Loucy (cell line): ENCODE results near the gene TMEM190.

Experiments used
- H2AFZ ChIP-seq: fragments of 200-600 bp; sonication (generic); 2 replicates; pipeline ENCODE4 v1.6.0; 2016; ENCODE audit warnings: antibody characterized with exemption, mild to moderate bottlenecking, low read length, moderate library complexity
- H3F3A ChIP-seq: fragments of 200-600 bp; 2 replicates; pipeline ENCODE4 v1.6.0; 2016; ENCODE audit warnings: antibody characterized with exemption, low read depth, mild to moderate bottlenecking
- H3K27me3 ChIP-seq: fragments of 200-600 bp; sonication (generic); 2 replicates; pipeline ENCODE4 v1.6.1; 2014; ENCODE audit warnings: low read length, mild to moderate bottlenecking; ENCODE audit not compliant: insufficient read depth, poor library complexity, severe bottlenecking
- H3K36me3 ChIP-seq: fragments of 200-600 bp; sonication (generic); 2 replicates; pipeline ENCODE4 v1.6.1; 2016; ENCODE audit warnings: low read length; ENCODE audit not compliant: insufficient read depth
- H3K4me1 ChIP-seq: fragments of 200-600 bp; sonication (generic); 2 replicates; pipeline ENCODE4 v1.5.1; 2014; ENCODE audit warnings: low read length, mild to moderate bottlenecking; ENCODE audit not compliant: insufficient read depth, poor library complexity, severe bottlenecking
- H3K4me2 ChIP-seq: fragments of 200-600 bp; sonication (generic); 2 replicates; pipeline ENCODE4 v1.6.0; 2014; ENCODE audit warnings: antibody characterized with exemption, low read length, low read depth, mild to moderate bottlenecking; ENCODE audit not compliant: poor library complexity, severe bottlenecking
- H3K4me3 ChIP-seq: fragments of 200-600 bp; sonication (generic); 2 replicates; pipeline ENCODE4 v1.5.1; 2014; ENCODE audit warnings: low read length, mild to moderate bottlenecking, mixed read lengths; ENCODE audit not compliant: poor library complexity, severe bottlenecking
- H3K79me2 ChIP-seq: fragments of 200-600 bp; sonication (generic); 2 replicates; pipeline ENCODE4 v1.6.1; 2014; ENCODE audit warnings: low read length; ENCODE audit not compliant: insufficient read depth
- H3K9ac ChIP-seq: fragments of 200-600 bp; sonication (generic); 2 replicates; pipeline ENCODE4 v1.6.0; 2014; ENCODE audit warnings: mild to moderate bottlenecking, low read depth, low read length, moderate library complexity; ENCODE audit not compliant: poor library complexity, severe bottlenecking
- H3K9me2 ChIP-seq: fragments of 200-600 bp; sonication (generic); replicated peaks from 2 replicates; pipeline ENCODE4 v1.6.1; 2016; ENCODE audit warnings: low read depth, low read length, mixed read lengths
- H3K9me3 ChIP-seq: fragments of 200-600 bp; sonication (generic); 2 replicates; pipeline ENCODE4 v1.6.1; 2014; ENCODE audit warnings: mild to moderate bottlenecking, antibody characterized with exemption, low read length, low read depth; ENCODE audit not compliant: insufficient read depth
- H4K20me1 ChIP-seq: fragments of 200-600 bp; sonication (generic); 2 replicates; pipeline ENCODE4 v1.6.0; 2014; ENCODE audit warnings: antibody characterized with exemption, low read length, mild to moderate bottlenecking; ENCODE audit not compliant: insufficient read depth, poor library complexity, severe bottlenecking
- CTCF ChIP-seq: fragments of 200-600 bp; sonication (generic); conservative IDR thresholded peaks from 2 replicates; pipeline ENCODE4 v1.5.1; 2014; ENCODE audit warnings: mild to moderate bottlenecking, antibody characterized with exemption, low read length
- EZH2phosphoT487 ChIP-seq: fragments of 200-600 bp; IDR thresholded peaks from 2 replicates; pipeline ENCODE4 v1.6.1; 2018; ENCODE audit warnings: antibody characterized with exemption, mild to moderate bottlenecking, moderate library complexity, borderline replicate concordance

The TMEM190 gene

GRCh38 chr19:55360902-55361301 is 15.7 kb upstream of the TMEM190 start:
- H3K4me2 ChIP-seq: no peak overlapping the region
- no peaks in the 10 kb centered on the region for H3K79me2 ChIP-seq
- no peak overlapping the region for H3K9ac ChIP-seq
- no peaks in the 10 kb centered on the region for H3K36me3 ChIP-seq
- no peaks in the 10 kb centered on the region for H3F3A ChIP-seq
- no peak overlapping the region for H3K4me3 ChIP-seq
- no peak overlapping the region for H2AFZ ChIP-seq
- H3K27me3 ChIP-seq: no peaks in the 10 kb centered on the region
- TF ChIP-seq CTCF: no peak
- TF ChIP-seq EZH2phosphoT487: no peak
- H4K20me1 ChIP-seq: no peaks in the 10 kb centered on the region
- H3K9me2 ChIP-seq: no peaks in the 10 kb centered on the region
- no peaks in the 10 kb centered on the region for H3K4me1 ChIP-seq
- no peaks in the 10 kb centered on the region for H3K9me3 ChIP-seq

- H3K79me2 ChIP-seq: no peaks in the 10 kb centered on the region
- H2AFZ ChIP-seq: no peak overlapping the region
- H3K4me1 ChIP-seq: no peaks in the 10 kb centered on the region
- no peaks in the 10 kb centered on the region for H4K20me1 ChIP-seq
- no peaks in the 10 kb centered on the region for H3K27me3 ChIP-seq
- H3F3A ChIP-seq: no peaks in the 10 kb centered on the region
- no peaks in the 10 kb centered on the region for H3K9me3 ChIP-seq
- H3K4me3 ChIP-seq: no peak overlapping the region
- H3K36me3 ChIP-seq: no peaks in the 10 kb centered on the region
- TF ChIP-seq EZH2phosphoT487: no peak
- no peak for TF ChIP-seq CTCF
- H3K9ac ChIP-seq: no peak overlapping the region
- no peaks in the 10 kb centered on the region for H3K9me2 ChIP-seq
- no peak overlapping the region for H3K4me2 ChIP-seq
These were observed 14.2 kb upstream of the TMEM190 start for GRCh38 chr19:55362174-55362989.

- Histone ChIP-seq H4K20me1 (no peaks in the 10 kb centered on the region), H2AFZ (no peak within 1 kb of the TSS), H3K9me2 (no peaks in the 10 kb centered on the region), H3K4me2 (no peak within 1 kb of the TSS), H3K27me3 (no peaks in the 10 kb centered on the region), H3K36me3 (no peaks in the 10 kb centered on the region), H3K79me2 (no peaks in the 10 kb centered on the region), H3K9me3 (no peaks in the 10 kb centered on the region), H3F3A (no peaks in the 10 kb centered on the region), H3K4me3 (no peak within 1 kb of the TSS), H3K4me1 (no peaks in the 10 kb centered on the region), H3K9ac (no peak within 1 kb of the TSS)
- TF ChIP-seq EZH2phosphoT487 (no peak), CTCF (no peak)
These were observed 13.5 kb upstream of the TMEM190 start, which contains the start of gene GARIN5B for GRCh38 chr19:55362990-55363716. GARIN5B (minus strand) TSS chr19:55363260; CDS start chr19:55363066, 194 bp downstream.
